H1 (cell line): ENCODE measurements around the gene ZNF280B. TPM values are rescaled to one million over a fixed set of nuclear protein-coding genes. Genes with fewer than 3 reads are reported as not detected.
"Not testable (repeated sequence)": the region's sequence is repeated elsewhere in the genome, so short reads cannot be mapped to it uniquely, and the experiment has no call there.

Experiments
- CTCF ChIA-PET: fragments of 300-600 bp; sonication (Branson Sonifier 250); formaldehyde crosslinking; loops from one replicate; lab custom pipeline; 2021; ENCODE audit not compliant: partially characterized antibody; lab: Charles Lee
- POLR2A ChIA-PET: fragments of 300-600 bp; sonication (Branson Sonifier 250); formaldehyde crosslinking; loops from one replicate; lab custom pipeline; 2021; ENCODE audit warnings: inconsistent platforms; ENCODE audit not compliant: partially characterized antibody; lab: Charles Lee
- DNase-seq, 2 experiments: peaks; one replicate each; pipeline versions ENCODE4 v3.0.0 to v3.0.0-alpha.2; 2010 to 2022; ENCODE audit warnings: low spot score in 2 of 2, low read depth in 1 of 2, mixed read lengths in 1 of 2
- FAIRE-seq: peaks from 2 replicates; lab custom pipeline; 2011; peaks lifted over from hg19 to GRCh38; lab: Jason Lieb, UNC
- H2AFZ ChIP-seq: 2 replicates; pipeline ENCODE4 v1.8.1; 2012; ENCODE audit warnings: low read length, inconsistent platforms
- H2AK5ac ChIP-seq: 2 replicates; pipeline ENCODE4 v1.6.1; 2013; ENCODE audit warnings: low read depth, low read length
- H2BK120ac ChIP-seq: replicated peaks from 2 replicates; pipeline ENCODE3; 2013; ENCODE audit warnings: low read depth, low read length, inconsistent platforms
- H2BK12ac ChIP-seq: 2 replicates; pipeline ENCODE4 v1.6.1; 2013; ENCODE audit warnings: low read depth, low read length
- H2BK15ac ChIP-seq: 2 replicates; pipeline ENCODE4 v1.6.1; 2013; ENCODE audit warnings: low read length
- H2BK20ac ChIP-seq: 2 replicates; pipeline ENCODE4 v1.6.1; 2013; ENCODE audit warnings: low read length
- H2BK5ac ChIP-seq: 2 replicates; pipeline ENCODE4 v1.6.1; 2013; ENCODE audit warnings: low read depth, low read length
- H3K14ac ChIP-seq: 2 replicates; pipeline ENCODE4 v1.6.1; 2013; ENCODE audit warnings: inconsistent platforms; ENCODE audit not compliant: insufficient read length
- H3K18ac ChIP-seq: 2 replicates; pipeline ENCODE4 v1.6.1; 2013; ENCODE audit warnings: low read length; ENCODE audit errors: extremely low read depth
- H3K23ac ChIP-seq: 2 replicates; pipeline ENCODE4 v1.6.1; 2013; ENCODE audit warnings: inconsistent platforms; ENCODE audit not compliant: insufficient read length
- H3K23me2 ChIP-seq: 2 replicates; pipeline ENCODE4 v1.6.1; 2013; ENCODE audit warnings: low read depth, low read length
- H3K27ac ChIP-seq: 2 replicates; pipeline ENCODE4 v1.6.1; 2011; ENCODE audit warnings: low read depth, low read length, inconsistent platforms
- H3K27me3 ChIP-seq, 4 experiments: replicated peaks in 1 of 4; 1 replicate in 1 of 4; 2 replicates in 3 of 4; pipeline versions ENCODE4 v1.6.1 to v1.8.1; 2011 to 2013; ENCODE audit warnings: low read length in 3 of 4, mild to moderate bottlenecking in 3 of 4, inconsistent platforms in 2 of 4, mixed read lengths in 2 of 4, moderate library complexity in 1 of 4; ENCODE audit not compliant: control insufficient read depth in 3 of 4, insufficient read depth in 3 of 4; ENCODE audit errors: extremely low read depth in 1 of 4
- H3K36me3 ChIP-seq, 4 experiments: 2 replicates each; pipeline versions ENCODE4 v1.6.1 to v1.8.1; 2011 to 2013; ENCODE audit warnings: mild to moderate bottlenecking in 4 of 4, low read length in 3 of 4, moderate library complexity in 2 of 4, control low read depth in 1 of 4, inconsistent platforms in 1 of 4; ENCODE audit not compliant: insufficient read depth in 4 of 4, control insufficient read depth in 2 of 4
- H3K4ac ChIP-seq: replicated peaks from 2 replicates; pipeline ENCODE3; 2013; ENCODE audit warnings: low read length, low read depth, mixed read lengths, inconsistent platforms; ENCODE audit not compliant: insufficient read length
- H3K4me1 ChIP-seq, 4 experiments: replicated peaks in 1 of 4; 1 replicate in 1 of 4; 2 replicates in 3 of 4; pipeline versions ENCODE4 v1.6.1 to v1.8.1; 2011 to 2013; ENCODE audit warnings: low read length in 3 of 4, inconsistent platforms in 2 of 4, mixed read lengths in 1 of 4; ENCODE audit not compliant: insufficient read depth in 4 of 4, control insufficient read depth in 3 of 4
- H3K4me2 ChIP-seq, 2 experiments: 2 replicates each; pipeline versions ENCODE4 v1.6.1 to v1.8.1; 2011 to 2013; ENCODE audit warnings: low read depth in 2 of 2, low read length in 2 of 2, control low read depth in 1 of 2, inconsistent platforms in 1 of 2, mild to moderate bottlenecking in 1 of 2; ENCODE audit not compliant: insufficient read depth in 1 of 2
- H3K4me3 ChIP-seq, 4 experiments: fragments of 200-600, 300-600 bp in 1 of 4; sonication (generic), shearing (Covaris generic), sonication (Bioruptor Twin) in 1 of 4; 2 replicates each; pipeline versions ENCODE4 v1.5.1 to v1.8.1; 2011 to 2016; ENCODE audit warnings: low read length in 4 of 4, low read depth in 3 of 4, control low read depth in 2 of 4, inconsistent platforms in 2 of 4, mild to moderate bottlenecking in 2 of 4, mixed read lengths in 1 of 4, moderate library complexity in 1 of 4; ENCODE audit not compliant: insufficient read depth in 2 of 4; ENCODE audit errors: extremely low read depth in 1 of 4
- H3K56ac ChIP-seq: replicated peaks from 2 replicates; pipeline ENCODE3; 2013; ENCODE audit warnings: low read depth, mild to moderate bottlenecking, mixed read lengths, low read length, inconsistent platforms; ENCODE audit not compliant: insufficient read length
- H3K79me1 ChIP-seq: 2 replicates; pipeline ENCODE4 v1.6.1; 2013; ENCODE audit warnings: low read depth, low read length, control low read depth
- H3K79me2 ChIP-seq, 2 experiments: 2 replicates each; pipeline versions ENCODE4 v1.6.1 to v1.8.1; 2012 to 2013; ENCODE audit warnings: low read length in 2 of 2, mild to moderate bottlenecking in 2 of 2, inconsistent platforms in 1 of 2; ENCODE audit not compliant: insufficient read depth in 2 of 2, control insufficient read depth in 1 of 2
- H3K9ac ChIP-seq, 4 experiments: replicated peaks in 1 of 4; 1 replicate in 1 of 4; 2 replicates in 3 of 4; pipeline versions ENCODE4 v1.6.1 to v1.8.1; 2011 to 2013; ENCODE audit warnings: low read depth in 3 of 4, low read length in 3 of 4, control low read depth in 2 of 4, mild to moderate bottlenecking in 2 of 4, moderate library complexity in 2 of 4, inconsistent platforms in 1 of 4; ENCODE audit errors: extremely low read depth in 1 of 4
- H3K9me3 ChIP-seq, 2 experiments: 2 replicates each; pipeline versions ENCODE4 v1.6.1 to v1.8.1; 2012 to 2013; ENCODE audit warnings: mild to moderate bottlenecking in 2 of 2, moderate library complexity in 2 of 2, control low read depth in 1 of 2, inconsistent platforms in 1 of 2, low read depth in 1 of 2, low read length in 1 of 2, mixed read lengths in 1 of 2; ENCODE audit not compliant: insufficient read depth in 2 of 2
- H4K20me1 ChIP-seq, 2 experiments: replicated peaks in 1 of 2; 2 replicates each; pipeline versions ENCODE3 to v1.8.1; 2011 to 2013; ENCODE audit warnings: inconsistent platforms in 2 of 2, low read length in 2 of 2, mild to moderate bottlenecking in 1 of 2; ENCODE audit not compliant: insufficient read depth in 2 of 2, control insufficient read depth in 1 of 2
- H4K5ac ChIP-seq: 2 replicates; pipeline ENCODE4 v1.6.1; 2013; ENCODE audit warnings: low read length, low read depth, mixed read lengths, inconsistent platforms; ENCODE audit not compliant: insufficient read length
- H4K8ac ChIP-seq: 2 replicates; pipeline ENCODE4 v1.8.0; 2013; ENCODE audit warnings: mild to moderate bottlenecking, moderate library complexity, low read length, inconsistent platforms; ENCODE audit not compliant: insufficient read depth; ENCODE audit errors: extremely low read depth
- H4K91ac ChIP-seq: replicated peaks from 2 replicates; pipeline ENCODE3; 2013; ENCODE audit warnings: low read length, mixed read lengths, inconsistent platforms; ENCODE audit not compliant: insufficient read length
- WGBS, 2 experiments: shearing (Covaris generic) in 1 of 2; methylation state at CpG; one replicate each; pipeline versions ENCODE4 v1.1.6 to v1.1.7; 2013 to 2015; ENCODE audit warnings: low lambda C conversion rate in 2 of 2, mixed read lengths in 2 of 2, inconsistent platforms in 1 of 2, low coverage in 1 of 2, missing lambda C conversion rate in 1 of 2; ENCODE audit not compliant: insufficient replicate concordance in 2 of 2, insufficient coverage in 1 of 2, insufficient read length in 1 of 2; ENCODE audit errors: extremely low coverage in 1 of 2, missing lambda C conversion rate in 1 of 2; 5-methylcytosine and 5-hydroxymethylcytosine counted together
- polyA plus RNA-seq, 7 experiments: library from polyadenylated mRNA; depleted of rRNA in 3 of 7; stranded (reverse) in 5 of 7; unstranded in 2 of 7; fragments of >200 nt in 5 of 7; fragments of 200-250 nt in 2 of 7; gene quantifications; 1 replicate in 5 of 7; 2 replicates in 1 of 7; 4 replicates in 1 of 7; pipeline versions ENCODE4 v1.2.1 to v1.2.3, GENCODE V29; 2011 to 2013; ENCODE audit warnings: missing spikeins in 2 of 7, mixed read lengths in 2 of 7
- total RNA-seq: library from RNA; stranded (reverse); fragmentation: NEBNext Ultra II Directional; extraction: Animal tissue kit (Norgen Biotek cat#: 25700); gene quantifications from 2 replicates; pipeline ENCODE4 v1.2.1, GENCODE V29; 2021

Gene ZNF280B
- total and polyA plus RNA-seq, 2 of the 8 experiments (the other 6 are each of a cell fraction or from before 2014, with no cell fraction given): 4.8 to 11.7 TPM

- CTCF ChIA-PET: interaction anchor here (1.2 kb wide), 1 partner anchor 28 kb away, joined by 3 read pairs; no protein-coding TSS in a partner anchor
- H3K4me3 ChIP-seq, H3K27ac ChIP-seq, H3K23ac ChIP-seq, H3K4me2 ChIP-seq, H3K9me3 ChIP-seq, H4K91ac ChIP-seq, FAIRE-seq, H4K5ac ChIP-seq, H2AK5ac ChIP-seq, H4K8ac ChIP-seq, H2BK12ac ChIP-seq, H2AFZ ChIP-seq, H3K9ac ChIP-seq, H2BK15ac ChIP-seq, H4K20me1 ChIP-seq, H3K14ac ChIP-seq, H2BK20ac ChIP-seq, DNase-seq, H3K18ac ChIP-seq, H2BK5ac ChIP-seq, H3K56ac ChIP-seq, POLR2A ChIA-PET, H3K23me2 ChIP-seq, H3K4me1 ChIP-seq, H2BK120ac ChIP-seq, H3K79me1 ChIP-seq, H3K36me3 ChIP-seq, H3K4ac ChIP-seq, H3K79me2 ChIP-seq: not testable (repeated sequence)
- 65% methylated on average over 7 of the region's 8 CpGs; no CpG with 5 or more reads in 1 of the 2 experiments for whole genome bisulfite sequencing, 2 experiments
- peaks cover 2 to 35% (median 15%) of the 10 kb centered on the region in 4 experiments; a peak in 5 of 7 replicates for H3K27me3 ChIP-seq
Measured at GRCh38 chr22:22514431-22514830, 5.9 kb upstream of the ZNF280B start.
